D721Med (cell line): ENCODE measurements around the gene MOGAT3.
A peak's percentile ranks its signal among the peaks of the same experiment; 100 is the strongest.

ENCODE experiments used
- DNase-seq: peaks from one replicate; pipeline ENCODE4 v3.0.0; 2011; ENCODE audit warnings: low spot score; ENCODE audit not compliant: insufficient read length
- FAIRE-seq: peaks from 2 replicates; lab custom pipeline; 2011; peaks lifted over from hg19 to GRCh38; lab: Jason Lieb, UNC
- TF ChIP-seq, protein P1 (sequence below): IDR thresholded peaks from 2 replicates; pipeline ENCODE4 v1.5.1; 2012; ENCODE audit warnings: mild to moderate bottlenecking, control low read depth; ENCODE audit not compliant: insufficient read depth; ENCODE audit errors: missing control alignments

The MOGAT3 gene, protein sequence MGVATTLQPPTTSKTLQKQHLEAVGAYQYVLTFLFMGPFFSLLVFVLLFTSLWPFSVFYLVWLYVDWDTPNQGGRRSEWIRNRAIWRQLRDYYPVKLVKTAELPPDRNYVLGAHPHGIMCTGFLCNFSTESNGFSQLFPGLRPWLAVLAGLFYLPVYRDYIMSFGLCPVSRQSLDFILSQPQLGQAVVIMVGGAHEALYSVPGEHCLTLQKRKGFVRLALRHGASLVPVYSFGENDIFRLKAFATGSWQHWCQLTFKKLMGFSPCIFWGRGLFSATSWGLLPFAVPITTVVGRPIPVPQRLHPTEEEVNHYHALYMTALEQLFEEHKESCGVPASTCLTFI

DNA sequence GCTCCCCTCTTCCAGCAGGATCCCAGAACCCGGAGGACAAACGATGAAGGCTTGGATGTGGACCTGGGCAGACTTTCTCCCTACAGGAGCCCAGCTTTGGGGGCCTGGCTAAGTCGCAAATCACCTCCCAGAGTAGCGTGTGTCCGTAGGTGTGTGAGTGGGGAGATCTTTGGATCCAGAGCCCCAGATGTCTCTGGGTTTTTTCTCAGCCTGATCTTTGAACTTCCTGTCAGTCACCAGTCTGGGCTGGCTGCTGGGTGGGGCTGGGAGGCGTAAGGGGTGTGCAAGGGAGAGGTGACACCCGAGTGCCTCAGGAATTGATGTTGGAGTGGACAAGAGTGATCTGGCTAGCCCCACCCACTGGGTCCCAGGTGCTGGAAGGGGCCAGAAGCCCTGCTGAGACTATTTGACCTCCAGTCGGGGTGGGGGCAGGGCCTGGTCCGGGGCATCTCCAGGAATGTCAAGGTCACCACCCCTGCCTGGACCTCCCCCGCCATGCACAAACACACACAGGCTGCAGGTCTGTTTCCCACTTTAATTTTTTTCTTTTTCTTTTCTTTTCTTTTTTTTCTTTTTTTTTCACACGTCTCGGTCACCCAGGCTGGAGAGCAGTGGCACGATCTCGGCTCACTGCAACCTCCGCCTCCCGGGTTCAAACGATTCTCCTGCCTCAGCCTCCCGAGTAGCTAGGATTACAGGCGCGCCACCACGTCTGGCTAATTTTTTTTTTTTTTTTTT, at the start of gene MOGAT3:
MOGAT3 (minus strand) TSS at position 175 of the 738 bp plus-strand sequence. CDS start 182 bp downstream, outside the sequence.
- TF ChIP-seq, protein P1, sequence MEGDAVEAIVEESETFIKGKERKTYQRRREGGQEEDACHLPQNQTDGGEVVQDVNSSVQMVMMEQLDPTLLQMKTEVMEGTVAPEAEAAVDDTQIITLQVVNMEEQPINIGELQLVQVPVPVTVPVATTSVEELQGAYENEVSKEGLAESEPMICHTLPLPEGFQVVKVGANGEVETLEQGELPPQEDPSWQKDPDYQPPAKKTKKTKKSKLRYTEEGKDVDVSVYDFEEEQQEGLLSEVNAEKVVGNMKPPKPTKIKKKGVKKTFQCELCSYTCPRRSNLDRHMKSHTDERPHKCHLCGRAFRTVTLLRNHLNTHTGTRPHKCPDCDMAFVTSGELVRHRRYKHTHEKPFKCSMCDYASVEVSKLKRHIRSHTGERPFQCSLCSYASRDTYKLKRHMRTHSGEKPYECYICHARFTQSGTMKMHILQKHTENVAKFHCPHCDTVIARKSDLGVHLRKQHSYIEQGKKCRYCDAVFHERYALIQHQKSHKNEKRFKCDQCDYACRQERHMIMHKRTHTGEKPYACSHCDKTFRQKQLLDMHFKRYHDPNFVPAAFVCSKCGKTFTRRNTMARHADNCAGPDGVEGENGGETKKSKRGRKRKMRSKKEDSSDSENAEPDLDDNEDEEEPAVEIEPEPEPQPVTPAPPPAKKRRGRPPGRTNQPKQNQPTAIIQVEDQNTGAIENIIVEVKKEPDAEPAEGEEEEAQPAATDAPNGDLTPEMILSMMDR, result no peak
- FAIRE-seq, result no peak

DNA sequence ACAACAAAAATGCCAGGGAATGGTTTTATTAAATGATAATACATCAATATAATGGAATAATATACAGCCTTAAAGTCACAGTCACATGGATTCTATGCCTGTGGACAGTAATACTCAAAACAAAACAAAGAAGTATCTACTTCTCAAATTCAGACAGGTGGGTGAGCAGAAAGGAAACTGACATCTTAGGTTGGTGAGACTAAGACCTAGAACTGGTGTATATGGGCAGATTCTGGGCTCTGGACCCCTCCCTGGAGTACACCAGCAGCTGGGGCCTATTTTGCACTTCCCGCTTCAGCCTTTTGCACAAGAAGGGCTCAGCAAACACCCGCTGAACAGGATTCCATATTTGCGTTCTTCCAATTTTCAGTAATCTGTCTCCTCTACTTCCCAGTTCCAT, 49.5 kb upstream of the MOGAT3 start:
- TF ChIP-seq, protein P1, result no peak
- FAIRE-seq (no peak), DNase-seq (no peak)

More for the DNA sequence above, at the start of gene MOGAT3:
- DNase-seq, result no peak

DNA sequence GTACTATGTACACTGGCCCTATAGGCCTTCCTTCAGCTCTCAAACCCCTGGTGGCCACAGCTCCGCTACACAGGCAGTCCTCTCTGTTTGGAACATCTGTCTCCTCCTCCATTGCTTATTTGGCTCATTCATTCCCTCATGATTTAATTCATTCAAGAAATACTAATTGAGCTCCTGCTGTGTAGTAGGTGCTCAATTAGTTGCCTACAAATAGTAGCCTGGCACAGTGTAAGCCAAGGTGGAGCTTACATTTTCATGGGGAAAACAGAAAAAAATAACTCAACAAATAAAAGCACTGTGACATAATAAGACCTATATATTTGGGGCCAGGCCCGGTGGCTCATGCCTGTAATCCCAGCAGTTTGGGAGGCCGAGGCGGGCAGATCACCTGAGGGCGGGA, 47.4 kb upstream of the MOGAT3 start:
- no peak for DNase-seq
- FAIRE-seq, result no peak
- TF ChIP-seq, protein P1, result no peak

DNA sequence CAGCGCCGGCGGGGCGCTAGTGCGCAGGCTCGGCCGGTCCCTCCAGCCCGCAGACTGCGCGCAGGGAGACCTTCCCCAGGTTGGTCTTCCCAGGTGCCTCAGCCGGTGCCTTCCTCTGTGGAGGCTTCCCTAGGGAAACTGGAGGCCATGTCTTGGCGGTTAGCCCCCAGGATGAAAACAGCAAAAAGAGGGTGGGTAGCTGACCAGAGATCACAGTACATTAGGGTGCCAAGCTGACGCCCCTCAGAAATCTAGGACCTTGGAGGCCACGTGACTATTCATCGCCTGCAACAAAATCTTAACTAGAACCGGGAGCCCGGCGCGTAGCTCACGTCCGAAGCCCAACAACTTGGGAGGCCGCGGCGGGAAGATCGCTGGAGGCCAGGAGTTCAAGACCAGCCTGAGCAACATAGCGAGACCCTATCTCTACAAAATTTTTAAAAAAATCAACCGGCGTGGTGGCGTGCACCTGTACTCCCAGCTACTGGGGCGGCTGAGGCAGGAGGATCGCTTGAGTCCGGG, 44.4 kb upstream of the MOGAT3 start:
- TF ChIP-seq, protein P1, result no peak
- FAIRE-seq (no peak), DNase-seq (peak; percentile 88)

DNA sequence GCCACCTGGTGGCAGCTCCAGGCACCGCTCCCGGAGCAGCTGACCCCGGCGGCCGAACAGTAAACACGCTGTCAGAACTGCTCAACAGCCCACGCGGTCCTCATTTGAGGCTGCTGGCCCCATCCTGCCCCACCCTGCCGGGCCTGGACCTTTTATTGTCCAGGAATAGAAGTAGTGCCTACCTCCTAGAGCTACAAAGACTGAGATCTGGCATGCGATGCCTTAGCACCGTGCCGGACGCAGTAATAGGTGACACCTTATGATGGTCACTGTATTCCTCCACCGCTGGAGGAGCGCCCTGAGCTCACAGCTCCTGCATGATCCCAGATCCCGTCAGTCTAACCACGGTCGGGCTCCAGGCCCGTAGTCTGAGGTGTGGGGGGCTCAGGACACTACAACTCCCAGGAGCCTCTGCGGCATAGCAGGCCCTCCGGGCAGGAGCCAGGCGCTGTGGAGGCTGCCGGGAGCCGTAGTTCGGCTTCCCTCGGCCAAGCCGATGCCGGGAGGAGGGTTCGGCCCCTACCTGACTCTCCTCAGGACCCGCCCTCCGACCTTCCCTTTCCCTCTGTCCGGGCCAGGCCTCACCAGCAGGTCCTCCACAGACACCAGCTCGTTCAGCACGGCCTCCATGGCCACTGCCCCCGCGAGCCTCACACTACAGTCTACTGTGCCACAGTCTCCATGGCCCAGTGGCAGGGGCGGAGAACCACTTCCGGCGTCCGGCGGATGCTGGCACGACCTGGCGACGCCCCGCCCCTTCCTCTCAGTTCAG, 43.7 kb upstream of the MOGAT3 start, which contains the start of gene FIS1:
FIS1 (minus strand) TSS at position 707 of the 772 bp plus-strand sequence; CDS start at position 630, 77 bp downstream.
- DNase-seq (peak; percentile 55), FAIRE-seq (no peak)
- TF ChIP-seq, protein P1, result peak; percentile 59

DNA sequence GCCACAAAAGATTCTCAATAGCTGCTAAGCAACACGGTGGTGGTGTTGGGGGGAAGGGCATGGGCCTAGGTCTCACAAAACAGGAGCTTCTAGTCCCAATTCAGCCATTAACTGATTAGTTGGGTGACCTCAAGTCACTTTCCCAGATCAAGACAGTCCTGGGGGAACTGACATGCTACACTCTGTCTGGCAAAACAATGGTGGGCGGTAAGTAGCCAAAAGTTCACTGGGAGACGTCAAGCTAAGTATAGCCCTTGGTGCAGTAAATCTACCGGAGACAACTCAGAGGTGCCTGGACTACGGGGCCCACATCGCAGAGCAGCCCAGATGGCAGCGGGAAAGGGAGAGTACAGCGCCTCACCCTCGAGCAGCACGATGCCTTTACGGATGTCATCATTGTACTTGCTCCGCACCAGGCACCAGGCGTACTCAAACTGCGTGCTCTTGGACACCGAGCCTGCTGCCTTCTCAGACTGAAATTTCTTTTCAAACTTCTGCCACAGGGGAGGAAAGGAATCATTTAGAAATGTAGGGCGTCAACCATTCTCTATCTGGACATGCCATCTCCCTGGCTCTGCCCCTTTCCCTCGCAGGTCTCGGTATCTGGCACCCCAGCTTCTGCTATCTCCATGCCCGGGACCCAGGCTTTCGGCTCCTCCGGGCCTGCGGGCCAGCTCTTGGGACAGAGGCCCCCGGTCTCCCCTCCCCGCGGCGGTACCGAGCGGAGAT, 43.0 kb upstream of the MOGAT3 start:
- no peak for FAIRE-seq
- DNase-seq, result no peak
- TF ChIP-seq, protein P1, result no peak
